GM12878 (cell line): ENCODE results near the gene ARHGEF17. TPM values are rescaled to one million over a fixed set of nuclear protein-coding genes. Genes with fewer than 3 reads are reported as not detected.

Source experiments
- CBFB ChIP-seq: IDR thresholded peaks from 2 replicates; pipeline ENCODE4 v1.6.1; 2016; ENCODE audit warnings: antibody characterized with exemption, low read depth
- CHD2 ChIP-seq: IDR thresholded peaks from 2 replicates; pipeline ENCODE4 v1.6.1; 2011; ENCODE audit warnings: low read depth, low read length, improper control_type of control experiment, borderline replicate concordance
- CREM ChIP-seq: IDR thresholded peaks from 2 replicates; pipeline ENCODE4 v1.6.1; 2014; ENCODE audit warnings: antibody characterized with exemption, low read depth
- DPF2 ChIP-seq: fragments of 450-650 bp; IDR thresholded peaks from 2 replicates; pipeline ENCODE4 v1.6.1; 2017; ENCODE audit warnings: mild to moderate bottlenecking
- E2F8 ChIP-seq: fragments of 450-650 bp; IDR thresholded peaks from 2 replicates; pipeline ENCODE4 v1.6.1; 2018; ENCODE audit warnings: mild to moderate bottlenecking, low read depth, moderate library complexity; ENCODE audit not compliant: partially characterized antibody
- EED ChIP-seq: sonication (generic); IDR thresholded peaks from 2 replicates; pipeline ENCODE4 v1.6.1; 2016; ENCODE audit warnings: antibody characterized with exemption, low read depth
- JUND ChIP-seq: IDR thresholded peaks from 2 replicates; pipeline ENCODE4 v1.6.1; 2012; ENCODE audit warnings: low read depth, mild to moderate bottlenecking, low read length, improper control_type of control experiment, moderate library complexity
- MLLT1 ChIP-seq: fragments of 450-650 bp; IDR thresholded peaks from 2 replicates; pipeline ENCODE4 v1.6.1; 2016; ENCODE audit warnings: mild to moderate bottlenecking
- MTA2 ChIP-seq: fragments of 450-650 bp; IDR thresholded peaks from 2 replicates; pipeline ENCODE4 v1.6.1; 2016; ENCODE audit warnings: low read depth, mild to moderate bottlenecking, moderate library complexity
- NBN ChIP-seq: fragments of 450-650 bp; IDR thresholded peaks from 2 replicates; pipeline ENCODE4 v1.6.1; 2016
- PAX8 ChIP-seq: fragments of 450-650 bp; IDR thresholded peaks from 2 replicates; pipeline ENCODE4 v1.6.1; 2017; ENCODE audit warnings: mild to moderate bottlenecking, moderate library complexity
- PML ChIP-seq: IDR thresholded peaks from 2 replicates; pipeline ENCODE4 v1.6.1; 2012; ENCODE audit warnings: low read length, inconsistent platforms
- PRDM15 ChIP-seq: fragments of 450-650 bp; formaldehyde crosslinking; IDR thresholded peaks from 2 replicates; pipeline ENCODE4 v1.4.0; 2020; ENCODE audit warnings: mild to moderate bottlenecking, moderate library complexity
- RBBP5 ChIP-seq: fragments of 200-600 bp; sonication (generic); conservative IDR thresholded peaks from 2 replicates; pipeline ENCODE4 v1.6.1; 2016
- RELB ChIP-seq: fragments of 450-650 bp; IDR thresholded peaks from 2 replicates; pipeline ENCODE4 v1.6.1; 2017; ENCODE audit warnings: low read depth, mild to moderate bottlenecking, moderate library complexity
- SKIL ChIP-seq: fragments of 450-650 bp; IDR thresholded peaks from 2 replicates; pipeline ENCODE4 v1.6.1; 2017; ENCODE audit warnings: mild to moderate bottlenecking, low read depth, inconsistent platforms; ENCODE audit not compliant: poor library complexity, severe bottlenecking
- SP1 ChIP-seq: IDR thresholded peaks from one replicate; pipeline ENCODE4 v1.6.1; 2011; ENCODE audit warnings: low read depth, low read length
- YBX1 ChIP-seq: fragments of 450-650 bp; IDR thresholded peaks from 2 replicates; pipeline ENCODE4 v1.6.1; 2016; ENCODE audit warnings: antibody characterized with exemption
- polyA plus RNA-seq, 11 experiments: library from polyadenylated mRNA; depleted of rRNA in 4 of 11; unstranded in 6 of 11; stranded (reverse) in 5 of 11; fragments of >200 nt; fragmentation: Nextera tagmentation in 4 of 11; fragmentation: Illumina TruSeq in 1 of 11; extraction: Ambion mirVana in 4 of 11; extraction: Trizol in 1 of 11; gene quantifications; 1 replicate in 1 of 11; 2 replicates in 10 of 11; pipeline versions ENCODE4 v1.2.1 to v1.2.3, GENCODE V29; 2011 to 2016; ENCODE audit warnings: inconsistent platforms in 2 of 11, missing spikeins in 2 of 11, low read depth in 1 of 11
- total RNA-seq, 4 experiments: library from RNA; depleted of rRNA in 3 of 4; stranded (reverse); fragments of >200 nt in 3 of 4; fragmentation: Illumina TruSeq in 1 of 4; extraction: Trizol in 1 of 4; gene quantifications; 2 replicates each; pipeline versions ENCODE4 v1.2.1 to v1.2.3, GENCODE V29; 2013 to 2021

Gene ARHGEF17
- total and polyA plus RNA-seq, 10 of the 15 experiments (the other 5 are each of a cell fraction or from before 2014, with no cell fraction given): 0.15 to 11.0 (median 1.7) TPM

GRCh38 chr11:73325036-73325981, 17.2 kb downstream of the ARHGEF17 start (continued):
- TF ChIP-seq RELB (no peak), CBFB (peak; percentile 65; the same call in 1 of the 2 replicates), PAX8 (no peak), MLLT1 (peak; percentile 57; the same call in 1 of the 2 replicates), E2F8 (no peak), NBN (0 out of 2 replicates have a peak, but pooled peaks have one; percentile 35), CREM (peak; percentile 77), JUND (peak; percentile 75), SP1 (peak; percentile 82), MTA2 (no peak), YBX1 (no peak), PML (0 out of 2 replicates have a peak, but pooled peaks have one; percentile 57), SKIL (no peak), CHD2 (0 out of 2 replicates have a peak, but pooled peaks have one; percentile 30), PRDM15 (CRISPR knock-in tag) (no peak), RBBP5 (no peak), EED (peak; percentile 76), DPF2 (peak; percentile 61; the same call in 1 of the 2 replicates)
